Iris pigment epithelial cell (primary cell): Measurements from ENCODE around the gene MBOAT2.
A peak's percentile ranks its signal among the peaks of the same experiment; 100 is the strongest.

Source experiments
- DNase-seq: peaks from one replicate; pipeline ENCODE4 v3.0.0-alpha.2; 2011; ENCODE audit warnings: low read depth

The MBOAT2 gene

GRCh38 chr2:9017411-9017810, 13.9 kb upstream of the MBOAT2 start:
- DNase-seq: no peak

- no peak for DNase-seq
These were observed 12.5 kb upstream of the MBOAT2 start for GRCh38 chr2:9015998-9016397.

DNA sequence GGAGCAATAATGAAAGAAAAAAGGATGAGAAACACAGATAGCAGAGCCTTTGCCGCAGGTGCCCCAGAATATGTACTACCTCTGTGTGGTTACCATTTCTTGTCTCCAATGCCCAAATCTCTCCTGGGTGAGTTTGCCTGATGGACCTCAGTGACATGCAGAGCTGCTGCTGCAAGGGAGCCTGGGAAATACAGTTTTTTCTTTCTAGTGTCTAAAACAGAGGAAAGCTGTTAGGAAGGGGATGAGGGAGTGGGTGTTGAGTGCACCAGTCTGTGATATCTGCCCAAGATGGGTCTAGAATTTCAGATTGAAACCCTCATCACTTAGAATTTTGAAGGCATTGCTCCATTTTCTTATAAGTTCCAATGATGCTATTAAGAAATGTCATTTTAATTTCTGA, 9.9 kb upstream of the MBOAT2 start:
- no peak for DNase-seq

- DNase-seq: peak; percentile 82
These were observed 7.4 kb upstream of the MBOAT2 start for GRCh38 chr2:9010866-9011265.

- peak; percentile 34 for DNase-seq
These were observed 5.6 kb upstream of the MBOAT2 start for GRCh38 chr2:9008951-9009664.

- DNase-seq: no peak
These were observed 2.9 kb upstream of the MBOAT2 start for GRCh38 chr2:9006368-9006767.

DNA sequence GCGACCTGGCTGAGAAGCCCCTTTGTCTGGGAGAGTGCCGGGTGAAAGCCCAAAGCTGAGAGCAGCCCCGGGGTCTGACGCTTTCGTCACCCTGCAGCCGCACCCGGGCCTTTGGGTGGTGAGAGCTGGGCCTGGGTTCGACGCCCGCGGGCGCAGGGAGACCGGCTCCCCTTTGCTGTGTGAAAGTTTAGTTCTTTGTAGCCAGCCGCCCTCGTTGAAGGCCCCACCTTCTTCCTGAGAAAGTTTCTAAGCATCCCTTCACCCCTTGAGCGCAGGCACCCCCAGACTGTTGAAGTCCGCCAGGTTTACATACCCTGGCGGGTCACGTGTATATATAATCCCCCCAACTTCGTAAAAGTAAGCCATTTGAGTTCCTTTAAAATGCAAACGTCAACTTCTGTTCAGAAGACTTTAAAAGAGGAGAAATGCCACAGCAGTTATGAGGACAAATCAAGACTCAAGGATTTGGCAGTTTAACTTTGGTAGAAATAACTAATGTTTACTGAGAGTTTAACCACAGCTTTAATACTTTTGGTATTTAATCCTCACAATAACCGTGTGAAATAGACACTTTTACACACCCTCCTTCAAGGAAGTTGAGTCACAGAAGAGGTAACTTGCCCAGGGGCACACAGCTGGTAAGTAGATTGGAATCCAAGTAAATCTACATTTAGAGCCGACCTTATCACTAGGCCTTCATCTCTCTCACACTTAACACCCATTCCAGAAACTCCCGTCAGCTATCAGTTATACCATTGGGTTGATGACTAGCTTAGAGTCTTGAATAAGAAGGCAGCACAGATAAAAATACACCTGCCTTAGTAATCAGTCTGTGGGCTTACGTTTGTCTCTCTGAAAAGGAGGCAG, 1.1 kb upstream of the MBOAT2 start:
- peak; percentile 80 for DNase-seq

DNA sequence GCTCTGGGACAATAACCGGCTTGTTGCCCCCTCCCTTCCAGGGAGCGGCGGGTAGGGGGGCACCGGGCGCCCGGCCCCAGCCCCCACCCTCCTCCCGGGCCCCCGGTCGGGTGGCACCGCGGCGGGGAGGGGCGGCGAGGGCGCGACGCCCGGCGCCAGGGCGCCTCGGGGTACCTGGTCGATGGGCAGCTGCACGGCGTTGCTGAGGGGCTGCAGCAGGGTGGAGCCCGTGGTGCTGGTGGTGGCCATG, 193 bp downstream of the MBOAT2 start:
- no peak for DNase-seq

GRCh38 chr2:9002637-9003365, 683 bp downstream of the MBOAT2 start:
- DNase-seq: peak; percentile 22

DNA sequence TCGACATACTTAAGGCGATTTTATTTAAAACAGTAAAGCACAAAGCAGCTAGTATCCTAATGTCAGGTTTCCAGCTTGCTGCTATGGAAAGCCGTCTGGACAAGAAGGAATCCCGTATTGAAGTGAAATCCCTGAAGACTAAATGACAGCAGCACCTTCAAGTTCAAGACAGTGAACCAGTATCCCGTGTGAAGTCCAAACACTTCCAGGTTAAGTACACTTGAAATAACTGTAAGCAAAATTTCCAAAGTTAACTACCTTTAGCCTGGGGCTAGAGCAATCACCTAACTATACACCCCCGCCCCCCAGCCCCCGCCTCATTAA, 1.2 kb downstream of the MBOAT2 start:
- no peak for DNase-seq

DNA sequence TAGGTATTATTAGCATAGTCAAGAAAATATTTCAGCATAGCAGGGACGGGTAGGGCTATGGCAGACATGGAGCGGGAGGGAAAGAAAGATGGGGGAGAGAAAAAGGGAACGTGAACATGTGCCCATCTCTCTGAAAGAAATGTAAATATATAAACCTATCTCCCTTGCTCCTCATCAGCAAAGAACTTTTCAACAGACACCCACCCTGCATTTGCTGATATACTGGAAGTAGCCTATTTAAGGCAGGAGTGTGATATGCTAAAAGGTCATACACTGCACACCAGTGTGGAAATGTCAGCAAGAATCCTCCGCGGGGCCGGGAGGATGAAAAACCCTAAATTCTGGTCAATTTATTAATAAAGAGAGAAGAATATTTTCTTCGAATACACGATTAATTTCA, 1.7 kb downstream of the MBOAT2 start:
- DNase-seq: no peak

DNA sequence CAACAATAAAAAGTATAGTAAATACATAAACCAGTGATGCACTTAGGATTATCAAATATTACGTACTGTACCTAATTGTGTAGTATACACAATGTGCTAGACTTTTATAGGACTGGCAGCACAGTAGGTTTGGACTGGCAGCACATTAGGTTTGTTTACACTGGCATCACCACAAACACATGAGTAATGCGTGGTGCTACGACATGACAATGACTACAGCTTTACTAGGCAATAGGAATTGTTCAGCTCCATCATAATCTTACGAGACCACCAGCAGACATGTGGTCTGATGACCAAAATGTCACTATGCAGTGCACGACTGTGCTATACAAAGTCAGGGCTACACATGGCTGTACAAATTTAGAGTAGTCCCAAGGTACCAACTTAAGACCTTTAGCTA, 2.3 kb downstream of the MBOAT2 start:
- peak; percentile 68 for DNase-seq

DNA sequence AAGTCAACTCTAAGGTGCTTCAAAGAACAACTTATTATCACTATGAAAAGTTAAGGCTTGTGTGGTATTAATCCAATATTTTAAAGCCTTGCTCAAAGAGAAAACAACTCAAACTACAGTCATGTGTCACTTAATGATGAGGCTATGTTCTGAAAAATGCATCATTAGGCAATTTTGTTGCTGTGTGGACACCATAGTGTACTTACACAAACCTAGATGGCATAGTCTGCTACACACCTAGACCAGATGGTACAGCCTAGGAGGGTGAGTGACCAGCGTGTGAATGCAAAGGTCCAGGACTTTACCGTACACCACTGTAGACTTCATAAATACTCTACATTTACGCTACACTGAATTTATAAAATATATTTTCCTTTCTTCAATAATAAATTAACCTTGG, 3.0 kb downstream of the MBOAT2 start:
- no peak for DNase-seq

DNA sequence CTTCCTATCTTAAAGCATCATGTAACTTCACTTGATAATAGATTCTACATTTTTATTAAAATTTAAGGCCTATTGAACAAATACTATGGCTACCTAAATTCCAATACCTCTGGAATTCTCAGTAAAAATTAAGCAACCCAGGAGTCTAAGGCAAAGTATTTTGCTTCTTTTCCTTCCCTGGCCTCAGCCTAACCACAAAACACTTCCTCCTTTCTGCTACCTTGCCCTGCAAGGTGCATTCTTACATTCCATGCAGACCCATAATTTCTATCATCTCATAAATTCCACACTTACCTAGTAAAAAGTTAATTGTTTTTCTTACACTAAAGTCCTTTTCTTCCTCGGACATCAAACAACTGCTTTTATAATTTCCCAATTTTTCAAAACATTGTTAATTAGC, 3.7 kb downstream of the MBOAT2 start:
- DNase-seq: no peak

DNA sequence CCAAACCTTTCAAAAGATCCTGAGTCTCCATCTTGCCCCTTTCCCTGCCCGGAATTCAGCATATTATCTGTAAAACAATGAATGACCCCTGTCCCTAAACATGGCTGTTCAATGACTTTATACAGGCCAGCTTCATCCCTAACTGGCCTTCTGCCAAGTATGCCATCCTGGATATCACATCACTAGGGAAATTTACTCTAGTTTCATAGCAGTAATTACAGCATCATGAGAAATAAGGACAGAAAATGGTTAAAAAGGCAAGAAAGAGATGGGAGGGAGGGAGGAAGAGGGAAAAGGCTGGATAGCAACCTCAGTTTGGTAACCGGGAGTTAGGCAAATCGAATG, 4.4 kb downstream of the MBOAT2 start:
- no peak for DNase-seq

GRCh38 chr2:8998418-8999101, 4.9 kb downstream of the MBOAT2 start:
- no peak for DNase-seq

GRCh38 chr2:8997631-8998030, 5.9 kb downstream of the MBOAT2 start:
- no peak for DNase-seq

GRCh38 chr2:8997108-8997507, 6.4 kb downstream of the MBOAT2 start:
- no peak for DNase-seq

DNA sequence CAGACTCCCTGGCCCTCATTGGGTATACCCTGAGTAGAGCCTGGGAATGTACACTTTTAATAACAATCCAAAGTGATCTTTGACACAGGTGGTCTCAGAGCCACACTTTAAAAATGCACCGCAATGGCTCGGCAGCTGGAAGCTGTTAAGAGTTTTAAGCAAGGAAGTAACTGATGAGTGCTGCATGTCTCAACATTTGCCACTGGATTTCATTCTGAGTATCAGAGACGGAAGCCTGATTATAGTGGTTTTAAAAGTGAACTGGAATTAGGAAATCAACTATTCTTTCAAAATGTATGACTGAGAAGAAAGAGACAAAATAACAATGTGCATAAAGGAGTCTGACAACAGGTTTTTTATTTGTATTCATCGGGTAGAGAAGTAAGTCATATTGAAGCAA, 7.5 kb downstream of the MBOAT2 start:
- DNase-seq: no peak

DNA sequence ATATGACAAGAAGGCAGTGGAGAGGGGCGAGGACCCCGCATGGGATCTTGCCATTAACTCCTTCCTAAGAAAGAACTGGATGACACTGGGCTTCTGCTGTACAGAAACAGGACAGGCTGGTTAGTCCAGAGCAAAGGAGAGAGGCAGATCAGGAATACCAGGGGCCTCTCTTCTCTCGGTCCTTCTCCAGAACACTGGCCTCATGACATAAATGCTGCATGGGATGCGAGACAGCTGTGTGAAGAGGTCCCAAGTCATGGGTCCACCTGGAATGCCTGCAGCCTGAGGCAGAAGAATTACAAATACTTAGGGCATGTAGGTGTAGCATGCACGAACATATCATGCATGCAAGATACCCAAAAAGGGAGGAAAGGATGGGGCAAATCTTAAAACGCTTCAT, 9.1 kb downstream of the MBOAT2 start:
- no peak for DNase-seq

GRCh38 chr2:8993902-8994278, 9.6 kb downstream of the MBOAT2 start:
- DNase-seq: peak; percentile 48

GRCh38 chr2:8993196-8993901, 10.1 kb downstream of the MBOAT2 start:
- DNase-seq: peak; percentile 63
